Panc1 (cell line): Measurements from ENCODE around the gene PEAR1.

Experiments used
- CTCF ChIP-seq: fragments of 450-650 bp; IDR thresholded peaks from 2 replicates; pipeline ENCODE4 v1.5.1; 2017; ENCODE audit warnings: mild to moderate bottlenecking
- POLR2AphosphoS5 ChIP-seq: IDR thresholded peaks from 2 replicates; pipeline ENCODE4 v1.6.1; 2012; ENCODE audit warnings: mild to moderate bottlenecking, low read depth, low read length, moderate library complexity
- TCF7L2 ChIP-seq: IDR thresholded peaks from 2 replicates; pipeline ENCODE4 v1.6.1; 2011; ENCODE audit warnings: mild to moderate bottlenecking, low read depth, low read length, inconsistent platforms
- TF ChIP-seq, protein P1 (sequence below), 2 experiments: IDR thresholded peaks; 2 replicates each; pipeline ENCODE4 v1.6.1; 2011 to 2012; ENCODE audit warnings: low read depth in 2 of 2, control low read depth in 1 of 2, low read length in 1 of 2, mild to moderate bottlenecking in 1 of 2, moderate library complexity in 1 of 2; ENCODE audit not compliant: insufficient read depth in 1 of 2

GRCh38 chr1:156898161-156898566 is 4.6 kb downstream of the PEAR1 start:
- TF ChIP-seq POLR2AphosphoS5 (no peak), CTCF (no peak), TCF7L2 (no peak)
- TF ChIP-seq, protein P1, sequence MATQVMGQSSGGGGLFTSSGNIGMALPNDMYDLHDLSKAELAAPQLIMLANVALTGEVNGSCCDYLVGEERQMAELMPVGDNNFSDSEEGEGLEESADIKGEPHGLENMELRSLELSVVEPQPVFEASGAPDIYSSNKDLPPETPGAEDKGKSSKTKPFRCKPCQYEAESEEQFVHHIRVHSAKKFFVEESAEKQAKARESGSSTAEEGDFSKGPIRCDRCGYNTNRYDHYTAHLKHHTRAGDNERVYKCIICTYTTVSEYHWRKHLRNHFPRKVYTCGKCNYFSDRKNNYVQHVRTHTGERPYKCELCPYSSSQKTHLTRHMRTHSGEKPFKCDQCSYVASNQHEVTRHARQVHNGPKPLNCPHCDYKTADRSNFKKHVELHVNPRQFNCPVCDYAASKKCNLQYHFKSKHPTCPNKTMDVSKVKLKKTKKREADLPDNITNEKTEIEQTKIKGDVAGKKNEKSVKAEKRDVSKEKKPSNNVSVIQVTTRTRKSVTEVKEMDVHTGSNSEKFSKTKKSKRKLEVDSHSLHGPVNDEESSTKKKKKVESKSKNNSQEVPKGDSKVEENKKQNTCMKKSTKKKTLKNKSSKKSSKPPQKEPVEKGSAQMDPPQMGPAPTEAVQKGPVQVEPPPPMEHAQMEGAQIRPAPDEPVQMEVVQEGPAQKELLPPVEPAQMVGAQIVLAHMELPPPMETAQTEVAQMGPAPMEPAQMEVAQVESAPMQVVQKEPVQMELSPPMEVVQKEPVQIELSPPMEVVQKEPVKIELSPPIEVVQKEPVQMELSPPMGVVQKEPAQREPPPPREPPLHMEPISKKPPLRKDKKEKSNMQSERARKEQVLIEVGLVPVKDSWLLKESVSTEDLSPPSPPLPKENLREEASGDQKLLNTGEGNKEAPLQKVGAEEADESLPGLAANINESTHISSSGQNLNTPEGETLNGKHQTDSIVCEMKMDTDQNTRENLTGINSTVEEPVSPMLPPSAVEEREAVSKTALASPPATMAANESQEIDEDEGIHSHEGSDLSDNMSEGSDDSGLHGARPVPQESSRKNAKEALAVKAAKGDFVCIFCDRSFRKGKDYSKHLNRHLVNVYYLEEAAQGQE (IDR thresholded peaks at IDR 0.05; ENCODE audit: insufficient read depth in 1 of 2, low read depth in 2 of 2, low read length in 1 of 2): no peak
